ENCODE results near the gene RERE. TPM values are rescaled to one million over a fixed set of nuclear protein-coding genes. Genes with fewer than 3 reads are reported as not detected.

Gene RERE
- total RNA-seq, 4 donors from 2014 or later = 86.4 to 111 (median 103) TPM

DNA sequence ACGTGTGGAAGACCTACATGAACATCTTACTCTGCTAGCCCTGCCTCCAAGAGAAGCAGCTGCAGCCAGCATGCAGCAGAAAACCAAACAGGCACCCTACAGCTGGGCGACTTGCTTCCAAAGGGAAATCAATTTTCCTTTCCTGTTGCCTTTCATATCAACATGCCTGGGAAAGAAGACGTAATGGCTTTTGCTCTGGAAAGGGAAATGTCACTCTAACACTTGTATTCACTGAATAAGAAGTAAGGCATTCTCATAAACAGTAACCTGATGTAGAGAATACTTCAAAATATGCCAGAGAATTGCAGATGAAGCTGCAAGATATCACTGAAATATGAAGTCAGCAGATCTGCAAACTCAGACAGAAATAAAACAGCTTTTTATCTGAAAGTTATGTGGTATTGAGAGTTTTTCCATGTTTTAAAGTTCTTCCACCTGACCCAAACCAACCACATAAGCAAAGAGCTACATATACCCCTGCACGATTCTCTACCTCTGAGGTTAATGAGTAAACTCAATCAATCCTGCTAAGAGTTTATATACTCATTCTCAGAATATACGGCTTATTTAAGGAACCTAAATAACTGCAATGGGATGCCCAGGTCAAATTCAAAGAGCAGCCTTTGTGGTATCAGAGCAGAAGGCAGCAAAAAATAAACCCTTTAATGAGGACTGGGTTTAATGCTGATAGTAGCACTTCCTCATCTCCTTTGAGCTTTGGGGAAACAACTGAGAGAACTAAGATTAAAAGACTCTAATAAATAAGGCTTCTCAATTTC lies 150.9 kb downstream of the RERE start:
- Histone ChIP-seq H3K9me3 (no peaks in the 10 kb centered on the region), H3K27me3 (no peaks in the 10 kb centered on the region), H3K36me3 (no peaks in the 10 kb centered on the region), H3K4me1 (peaks cover 0 to 81% (median 52%) of the 10 kb centered on the region in 4 donors), H3K27ac (no peak overlapping the region), H3K4me3 (no peak overlapping the region)
- no peak for TF ChIP-seq CTCF (IDR thresholded peaks at IDR 0.05)
- DNase-seq (ENCODE audit: low spot score in 2 of 2) = no peak
- WGBS, 2 donors = 44 to 45% methylated on average over 5 of the region's 5 CpGs

DNA sequence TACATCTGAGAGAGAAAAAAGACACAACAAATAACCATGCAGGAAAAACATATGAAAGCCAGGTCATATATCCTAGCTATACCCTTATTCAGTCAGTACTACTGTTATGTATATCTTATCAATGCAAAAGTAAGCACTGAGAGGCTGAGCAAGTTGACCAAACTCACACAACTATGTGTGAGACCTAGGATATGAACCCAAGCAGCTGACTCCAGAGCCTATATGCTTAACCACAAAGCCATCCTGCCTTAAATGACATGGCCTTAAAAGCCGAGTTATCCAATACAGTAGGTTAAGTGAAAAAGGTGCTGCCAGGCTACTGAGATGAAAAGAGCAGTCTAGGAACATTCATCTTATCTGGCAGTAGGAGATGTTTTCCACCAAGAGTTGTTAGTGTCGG lies 151.6 kb downstream of the RERE start:
- Histone ChIP-seq H3K4me3 (no peak overlapping the region), H3K36me3 (no peaks in the 10 kb centered on the region), H3K27me3 (no peaks in the 10 kb centered on the region), H3K9me3 (no peaks in the 10 kb centered on the region), H3K4me1 (peaks cover 0 to 82% (median 60%) of the 10 kb centered on the region in 4 donors), H3K27ac (no peak overlapping the region)
- WGBS, 2 donors = 77 to 88% methylated on average over 2 of the region's 2 CpGs
- TF ChIP-seq CTCF (IDR thresholded peaks at IDR 0.05) = no peak
- DNase-seq (ENCODE audit: low spot score in 2 of 2) = no peak

- Histone ChIP-seq H3K27ac (no peak overlapping the region), H3K27me3 (no peaks in the 10 kb centered on the region), H3K4me3 (no peak overlapping the region), H3K9me3 (no peaks in the 10 kb centered on the region), H3K4me1 (peaks cover 0 to 84% (median 66%) of the 10 kb centered on the region in 4 donors), H3K36me3 (no peaks in the 10 kb centered on the region)
- no peak for DNase-seq (ENCODE audit: low spot score in 2 of 2)
- no peak for TF ChIP-seq POLR2A (IDR thresholded peaks at IDR 0.05)
- WGBS, 2 donors = 85 to 86% methylated on average over 4 of the region's 4 CpGs
Measured at GRCh38 chr1:8664887-8665286, 152.6 kb downstream of the RERE start.

- Histone ChIP-seq H3K9me3 (no peaks in the 10 kb centered on the region), H3K4me1 (peaks cover 0 to 88% (median 72%) of the 10 kb centered on the region in 4 donors), H3K36me3 (no peaks in the 10 kb centered on the region), H3K27ac (peak overlapping the region in 1 of 4 donors; percentile 42), H3K4me3 (no peak overlapping the region), H3K27me3 (no peaks in the 10 kb centered on the region)
- TF ChIP-seq EP300 (IDR thresholded peaks at IDR 0.05) = no peak
- TF ChIP-seq POLR2A (IDR thresholded peaks at IDR 0.05) = no peak
- TF ChIP-seq CTCF (IDR thresholded peaks at IDR 0.05) = no peak
- DNase-seq (ENCODE audit: low spot score in 2 of 2) = peak in 1 of 2 donors; percentile 16
- WGBS, 2 donors = 24 to 33% methylated on average over 2 of the region's 2 CpGs
Measured at GRCh38 chr1:8663915-8664329, 153.5 kb downstream of the RERE start.

- Histone ChIP-seq H3K36me3 (no peaks in the 10 kb centered on the region), H3K4me1 (peaks cover 0 to 86% (median 73%) of the 10 kb centered on the region in 4 donors), H3K27ac (peak overlapping the region in 2 of 4 donors; percentile 42 to 88), H3K27me3 (no peaks in the 10 kb centered on the region), H3K4me3 (no peak overlapping the region), H3K9me3 (no peaks in the 10 kb centered on the region)
- TF ChIP-seq CTCF (IDR thresholded peaks at IDR 0.05) (no peak), POLR2A (IDR thresholded peaks at IDR 0.05) (no peak), EP300 (IDR thresholded peaks at IDR 0.05) (no peak)
- DNase-seq (ENCODE audit: low spot score in 2 of 2) = no peak
- WGBS, 2 donors = 67 to 71% methylated on average over 4 of the region's 4 CpGs
Measured at GRCh38 chr1:8663090-8663802, 154.2 kb downstream of the RERE start.
